ENCODE measurements around the gene SND1.

SND1 gene

DNA sequence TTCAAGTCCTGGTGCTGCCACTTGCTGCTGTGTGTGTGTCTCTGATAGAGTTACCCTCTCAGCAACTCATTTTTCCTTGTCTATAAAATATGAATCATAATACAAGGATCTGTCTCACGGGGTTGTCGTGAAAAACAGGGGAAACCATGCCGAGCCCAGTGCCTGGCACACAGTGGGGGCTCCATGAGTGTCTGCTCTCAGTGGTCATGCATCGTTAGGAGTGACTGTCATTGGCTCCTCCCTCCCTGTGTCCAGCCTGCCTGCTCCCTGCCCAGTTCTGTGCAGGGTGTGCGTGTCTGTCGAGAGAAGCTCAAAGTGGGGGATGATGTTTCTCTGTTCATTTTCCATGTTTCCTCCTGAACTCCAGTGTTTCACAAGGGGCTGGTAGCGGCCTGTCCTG, 462.8 kb downstream of the SND1 start:
- no peak for DNase-seq (ENCODE audit: low spot score)

DNA sequence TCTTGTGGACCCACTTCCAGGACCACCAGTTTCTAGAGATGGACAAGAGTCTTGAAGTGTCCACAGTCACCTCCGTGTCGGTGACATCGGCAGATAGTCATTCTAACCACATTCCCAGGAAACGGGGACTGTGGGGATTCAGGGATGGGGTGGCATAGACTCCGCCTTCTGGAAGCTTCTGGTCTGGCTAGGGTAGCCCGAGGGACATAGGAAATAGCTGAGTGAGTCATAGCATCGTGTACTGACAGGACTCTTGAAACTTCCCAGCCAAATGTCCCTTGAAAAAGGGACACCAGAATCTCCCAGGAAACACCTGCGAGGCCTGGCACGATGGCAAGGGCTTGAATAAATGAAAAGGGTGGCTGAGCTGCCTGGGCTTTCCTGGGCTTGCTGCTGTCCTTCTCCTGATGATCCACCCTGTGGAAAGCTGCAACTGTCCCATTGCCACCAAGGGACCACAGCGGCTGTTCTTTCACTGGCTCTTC, 463.4 kb downstream of the SND1 start:
- no peak for DNase-seq (ENCODE audit: low spot score)

DNA sequence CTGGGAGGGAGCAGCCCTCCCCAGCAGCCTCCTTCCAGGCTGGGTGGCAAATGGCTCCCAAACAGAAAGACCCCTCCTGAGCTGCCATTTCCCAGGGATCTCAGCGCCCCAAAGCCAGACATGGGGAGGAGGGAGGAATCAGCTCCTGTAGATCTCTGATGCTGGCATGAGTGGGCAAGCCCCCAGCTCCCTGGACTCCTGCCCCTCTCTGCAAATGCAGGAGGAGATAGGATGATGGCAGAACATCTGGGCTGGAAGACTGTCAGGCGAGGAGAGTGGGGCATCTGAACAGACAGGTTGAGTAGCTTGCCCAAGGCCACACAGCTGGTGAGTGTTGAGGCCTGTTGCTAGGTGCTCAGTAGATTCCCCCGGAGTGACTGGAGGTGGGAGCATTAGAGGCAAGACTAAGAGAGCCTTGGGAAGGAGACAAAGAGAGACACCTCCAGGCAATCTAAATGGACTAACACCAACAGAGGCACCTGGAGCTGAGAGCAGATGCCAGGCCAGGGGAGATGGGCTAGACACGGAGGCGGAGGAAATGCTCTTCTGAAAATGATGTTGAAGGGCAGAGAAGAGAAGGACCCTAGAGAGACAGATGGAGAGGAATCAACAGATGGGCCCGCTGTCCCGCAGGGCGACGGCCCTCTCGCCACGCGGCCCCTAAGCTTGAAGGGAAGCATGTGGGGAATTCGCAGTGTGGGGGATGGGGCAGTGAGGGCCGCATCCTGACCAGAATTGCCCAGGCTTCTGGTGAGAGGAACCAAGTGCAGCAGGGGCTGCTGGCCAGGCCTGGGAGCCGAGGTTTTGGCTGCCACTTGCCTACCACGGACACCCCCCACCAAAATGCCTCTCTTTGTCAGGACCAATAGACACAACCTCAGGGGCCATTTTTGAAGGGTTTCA, 464.1 kb downstream of the SND1 start:
- DNase-seq (ENCODE audit: low spot score), result no peak

DNA sequence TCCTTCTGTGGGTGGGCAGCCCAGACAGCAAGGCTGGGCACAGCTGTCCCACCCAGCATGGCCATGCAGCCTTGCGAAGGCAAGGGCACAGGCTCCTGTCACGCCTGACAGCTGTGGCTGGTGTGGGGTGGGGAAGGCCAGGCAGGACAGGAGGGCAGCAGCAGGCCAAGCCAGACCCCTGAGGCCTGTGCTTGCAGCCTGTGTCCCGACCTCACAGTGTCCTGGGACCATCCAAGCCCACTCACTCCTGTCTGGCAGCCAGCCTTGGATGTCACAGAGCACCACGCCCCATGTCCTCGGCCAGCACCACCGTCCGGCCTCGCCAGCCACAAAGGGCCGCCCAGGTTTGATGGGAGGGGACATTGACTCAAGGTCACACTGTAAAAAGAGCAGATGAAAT, 464.7 kb downstream of the SND1 start:
- no peak for DNase-seq (ENCODE audit: low spot score)

DNA sequence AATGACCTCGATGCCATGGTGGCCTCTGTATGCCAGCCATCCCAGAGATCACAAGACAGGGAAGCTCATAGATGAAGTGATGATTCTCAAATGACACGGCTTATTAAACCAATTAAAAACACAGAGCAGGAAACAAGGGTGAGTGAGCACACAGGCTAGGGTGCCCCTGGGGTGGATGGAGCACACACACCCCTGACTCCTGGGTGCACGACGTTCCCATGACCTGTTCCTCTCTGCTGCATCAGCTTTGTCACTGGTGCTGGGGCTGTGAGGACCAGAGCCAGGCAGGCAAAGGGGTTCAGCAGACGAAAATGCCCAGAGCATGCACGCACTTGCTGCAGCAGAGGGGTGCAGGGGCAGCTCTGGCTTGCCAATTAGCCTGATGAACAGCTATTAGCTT, 465.7 kb downstream of the SND1 start:
- DNase-seq (ENCODE audit: low spot score), result no peak

DNA sequence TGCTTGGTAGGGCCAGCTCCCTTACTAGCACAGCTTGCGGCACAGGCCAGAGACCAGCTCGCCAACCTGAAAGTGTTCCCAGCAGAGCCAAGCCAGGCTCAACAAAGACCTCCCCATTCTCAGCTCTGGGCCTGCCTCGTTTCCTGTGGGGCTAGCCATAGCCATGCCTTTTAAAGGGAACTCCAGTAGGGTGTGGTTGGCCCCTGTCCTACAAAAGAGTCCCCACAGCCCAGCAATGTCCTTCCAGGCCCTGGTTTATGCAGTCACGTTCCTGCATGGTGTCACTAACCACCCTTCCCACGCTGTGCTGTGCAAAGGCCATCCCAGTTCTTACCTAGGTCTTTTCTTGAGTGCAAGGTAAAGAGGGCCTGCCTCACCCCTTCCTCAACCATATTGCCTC, 467.0 kb downstream of the SND1 start:
- DNase-seq (ENCODE audit: low spot score), result no peak

DNA sequence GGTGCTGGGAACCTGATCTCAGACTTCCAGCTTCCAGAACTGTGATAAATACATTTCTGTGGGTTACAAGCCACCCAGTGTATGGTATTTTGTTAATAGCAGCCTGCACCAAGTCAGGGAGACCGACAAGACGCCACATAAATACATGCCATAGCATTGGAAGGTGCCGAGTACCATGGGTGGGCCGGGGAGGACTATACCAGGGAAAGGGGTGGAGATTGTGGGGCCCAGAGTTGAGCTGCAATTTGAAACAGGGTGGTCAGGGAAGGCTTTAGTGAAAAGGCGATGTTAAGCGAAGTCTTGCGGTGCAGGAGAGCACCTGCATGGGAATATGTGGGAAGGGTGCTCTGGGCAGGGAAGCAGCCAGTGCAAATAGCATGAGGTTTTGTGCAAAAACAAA, 468.1 kb downstream of the SND1 start:
- no peak for DNase-seq (ENCODE audit: low spot score)

DNA sequence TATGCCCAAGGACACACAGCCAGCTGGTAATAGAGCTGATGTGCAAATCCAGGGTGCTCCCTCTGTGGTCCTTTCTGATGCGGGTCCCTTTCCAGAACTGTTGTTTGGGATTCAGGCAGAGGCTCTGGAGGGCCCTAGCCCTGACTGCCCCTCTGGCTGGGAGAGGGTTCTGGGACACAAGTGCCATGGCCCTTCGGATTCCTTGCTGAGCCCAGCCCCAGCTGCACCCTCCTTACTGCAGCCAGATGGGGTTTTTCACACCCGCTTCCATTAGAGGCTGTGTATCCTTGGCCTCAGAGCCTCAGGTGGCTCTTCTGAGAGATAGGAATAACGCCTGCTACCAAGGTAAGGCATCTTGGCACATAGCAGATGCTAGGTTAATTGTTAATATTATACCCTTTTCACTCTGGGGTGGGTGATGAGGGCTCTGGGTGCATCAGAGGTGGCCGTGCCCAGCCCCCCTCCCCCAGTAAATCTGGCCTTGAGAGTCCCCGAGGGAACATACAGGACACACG, 469.0 kb downstream of the SND1 start:
- DNase-seq (ENCODE audit: low spot score), result no peak

DNA sequence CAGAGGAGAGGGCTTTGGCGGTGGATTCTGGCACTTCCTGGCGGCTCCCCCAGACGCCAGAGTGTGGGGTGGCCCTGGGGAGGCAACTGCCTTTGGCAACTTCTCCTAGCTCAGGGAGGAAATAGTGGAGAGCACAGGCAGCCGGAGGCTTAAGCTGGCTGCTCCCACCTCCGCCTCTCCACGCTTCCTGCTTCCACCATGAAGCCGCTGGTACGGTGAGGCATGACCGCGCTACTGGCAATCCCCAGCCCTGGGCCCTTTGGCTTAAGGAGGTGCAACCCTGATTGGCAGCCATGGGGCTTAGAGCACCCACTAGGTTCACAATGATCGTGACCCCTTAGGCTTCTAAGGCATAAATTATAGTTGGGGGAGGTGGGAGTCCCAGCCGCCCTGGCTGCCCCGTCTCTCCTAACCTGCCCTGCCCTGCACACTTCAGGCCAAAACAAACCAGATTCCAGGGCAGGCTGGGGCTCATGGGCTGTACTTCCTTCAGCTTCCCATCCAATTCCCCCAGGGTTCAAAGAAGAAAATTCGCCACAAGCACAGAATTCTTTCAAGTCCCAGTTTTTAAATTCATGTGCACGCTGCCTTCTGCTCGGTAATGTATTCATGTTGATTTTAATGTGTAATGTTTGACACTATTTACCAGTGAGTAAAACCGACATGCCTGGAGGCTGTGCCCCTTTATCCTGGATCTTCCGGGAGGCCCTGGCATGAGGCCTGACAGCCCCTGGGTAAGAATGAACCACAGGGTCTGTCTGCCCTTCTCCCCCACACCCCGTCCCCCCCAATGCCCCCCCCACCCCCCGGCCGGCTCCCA, 469.9 kb downstream of the SND1 start:
- DNase-seq (ENCODE audit: low spot score), result peak; percentile 20

DNA sequence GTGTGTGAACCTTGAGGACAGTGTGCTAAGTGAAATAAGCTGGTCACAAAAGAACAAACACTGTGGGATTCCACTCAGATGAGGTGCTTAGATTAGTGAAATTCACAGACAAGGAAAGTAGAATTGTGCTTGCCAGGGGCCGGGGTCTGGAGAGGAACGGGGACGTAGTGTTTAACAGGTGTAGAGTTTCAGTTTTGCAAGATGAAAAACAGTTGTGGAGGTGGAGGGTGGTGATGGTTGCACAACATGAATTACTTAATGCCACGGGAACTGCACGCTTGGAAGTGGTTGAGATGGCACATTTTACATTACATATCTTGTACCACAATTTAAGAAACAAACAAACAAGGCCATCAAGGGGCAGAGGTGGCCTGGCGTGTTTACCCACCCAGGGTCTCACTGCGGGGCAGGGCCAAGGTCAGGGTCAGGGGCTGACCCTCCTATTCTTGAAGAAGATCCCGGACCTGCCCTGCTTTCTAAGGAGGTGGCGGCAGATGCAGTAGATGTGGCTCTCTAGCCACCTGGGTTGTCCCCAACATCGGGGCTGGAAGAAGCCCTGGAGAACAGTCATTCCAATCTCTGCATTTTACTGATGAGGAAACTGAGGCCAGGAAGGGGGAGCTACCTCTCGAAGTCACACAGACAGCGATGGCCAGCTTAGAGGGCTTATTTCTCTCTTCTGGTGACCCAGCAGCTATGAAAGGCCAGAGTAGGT, 470.7 kb downstream of the SND1 start:
- DNase-seq (ENCODE audit: low spot score), result no peak

DNA sequence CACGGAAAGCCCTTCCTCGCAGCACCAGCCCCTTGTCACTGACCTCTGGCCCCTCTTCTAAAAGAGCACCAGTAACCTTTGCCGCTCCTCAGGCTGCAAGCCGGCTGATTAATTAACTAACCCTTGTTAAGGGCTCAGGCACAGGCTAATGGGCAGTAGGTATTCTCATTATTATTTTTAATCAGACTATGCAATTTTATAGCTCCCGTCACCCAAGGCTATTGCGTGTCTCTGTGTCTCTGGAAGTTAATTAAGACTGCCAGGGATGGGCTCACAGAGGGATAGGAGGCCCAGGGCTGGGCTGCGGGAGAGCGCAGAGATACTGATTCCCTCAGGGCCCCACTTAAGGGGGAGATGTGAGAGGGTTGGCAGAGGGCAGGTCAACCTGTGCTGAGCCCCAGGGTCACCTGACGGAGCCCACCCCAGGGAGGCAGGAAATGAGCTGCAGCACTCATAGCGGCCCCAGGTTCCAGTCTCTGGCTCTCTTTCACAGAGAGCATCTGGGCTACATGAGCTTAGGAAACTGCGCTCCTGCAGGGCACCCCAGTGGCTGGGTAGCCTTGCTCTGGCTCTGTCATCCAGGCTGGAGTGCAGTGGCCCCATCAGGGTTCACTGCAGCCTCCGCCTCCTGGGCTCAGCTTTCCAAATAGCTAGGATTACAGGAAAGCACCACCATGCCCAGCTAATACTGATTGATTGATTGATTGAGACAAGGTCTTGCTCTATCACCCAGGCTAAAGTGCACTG, 471.5 kb downstream of the SND1 start:
- DNase-seq (ENCODE audit: low spot score), result no peak

DNA sequence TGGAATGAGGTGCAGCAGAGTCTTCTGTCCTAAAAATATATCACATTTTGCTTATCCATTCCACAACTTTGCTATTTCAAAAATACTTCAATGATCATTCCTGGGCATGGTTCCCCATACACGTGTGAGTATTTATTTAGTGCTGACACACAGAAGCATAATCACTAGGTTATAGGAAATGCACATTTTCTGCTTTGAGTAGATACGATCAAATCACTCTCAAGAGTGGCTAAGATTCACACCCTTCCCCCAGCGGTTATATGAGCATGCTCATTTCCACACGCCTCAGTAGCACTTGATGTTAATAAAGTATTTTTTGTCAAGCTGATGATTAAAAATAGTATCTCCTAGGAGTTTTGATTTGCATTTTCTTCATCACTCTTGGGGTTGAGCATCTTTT, 472.8 kb downstream of the SND1 start:
- no peak for DNase-seq (ENCODE audit: low spot score)

DNA sequence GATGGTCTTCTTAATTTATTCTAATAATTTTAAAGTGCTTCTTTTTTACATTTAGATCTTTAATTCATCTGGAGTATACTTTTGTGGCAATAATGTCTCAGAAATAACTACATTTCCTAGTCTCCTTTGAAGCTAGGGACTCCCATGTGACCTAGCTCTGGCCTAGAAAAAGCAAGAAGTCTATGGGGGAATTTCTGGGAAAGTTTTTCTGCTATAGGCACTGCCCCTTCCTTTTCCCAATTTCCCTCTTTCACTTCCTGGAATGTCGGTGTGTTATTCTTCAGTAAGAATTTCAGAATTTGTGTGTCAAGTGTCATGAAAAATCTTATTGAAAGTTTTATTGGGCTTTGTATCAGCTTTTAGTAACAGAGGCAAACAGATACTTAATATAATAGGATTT, 473.8 kb downstream of the SND1 start:
- DNase-seq (ENCODE audit: low spot score), result no peak

DNA sequence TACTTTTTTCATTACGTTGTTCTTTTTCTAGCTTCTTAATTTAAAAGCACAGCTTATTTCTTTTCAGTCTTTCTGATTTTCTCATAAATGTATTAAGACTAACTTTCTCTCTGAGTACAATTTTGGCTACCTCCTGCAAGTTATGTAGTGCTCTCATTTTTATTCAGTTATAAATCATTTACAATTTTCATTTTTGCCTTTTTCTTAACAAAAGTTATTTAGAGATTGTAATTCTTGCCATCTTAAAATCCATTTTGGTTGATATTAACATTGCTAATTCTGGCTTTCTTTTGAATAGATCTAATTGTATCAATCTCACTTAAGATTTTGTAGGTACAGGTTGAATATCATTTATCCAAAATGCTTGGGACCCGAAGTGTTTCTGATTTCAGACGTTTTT, 476.4 kb downstream of the SND1 start:
- no peak for DNase-seq (ENCODE audit: low spot score)

DNA sequence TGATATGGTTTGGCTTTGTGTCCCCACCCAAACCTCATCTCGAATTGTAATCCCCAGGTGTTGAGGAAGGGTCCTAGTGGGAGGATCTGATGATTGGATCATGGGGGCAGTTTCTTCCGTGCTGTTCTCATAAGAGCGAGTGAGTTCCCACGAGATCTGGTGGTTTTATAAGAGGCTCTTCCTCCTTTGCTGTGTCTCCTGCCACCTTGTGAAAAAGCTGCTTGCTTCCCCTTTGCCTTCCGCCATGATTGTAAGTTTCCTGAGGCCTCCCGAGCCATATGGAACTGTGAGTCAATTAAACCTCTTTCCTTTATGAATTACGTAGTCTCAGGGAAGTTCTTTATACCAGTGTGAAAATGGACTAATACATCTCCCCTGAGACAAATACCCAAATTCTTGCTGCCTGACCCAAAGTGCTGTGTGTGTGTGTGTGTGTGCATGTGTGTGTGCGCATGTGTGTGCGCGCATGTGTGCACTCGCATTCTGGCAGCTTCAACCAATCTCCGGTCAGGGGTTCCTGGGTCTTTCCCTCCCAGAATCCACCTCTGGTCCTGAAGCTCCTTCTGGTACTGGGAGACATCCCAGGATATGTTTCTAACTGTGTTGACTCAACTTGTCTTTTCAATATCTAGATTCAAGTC, 477.4 kb downstream of the SND1 start:
- no peak for DNase-seq (ENCODE audit: low spot score)

DNA sequence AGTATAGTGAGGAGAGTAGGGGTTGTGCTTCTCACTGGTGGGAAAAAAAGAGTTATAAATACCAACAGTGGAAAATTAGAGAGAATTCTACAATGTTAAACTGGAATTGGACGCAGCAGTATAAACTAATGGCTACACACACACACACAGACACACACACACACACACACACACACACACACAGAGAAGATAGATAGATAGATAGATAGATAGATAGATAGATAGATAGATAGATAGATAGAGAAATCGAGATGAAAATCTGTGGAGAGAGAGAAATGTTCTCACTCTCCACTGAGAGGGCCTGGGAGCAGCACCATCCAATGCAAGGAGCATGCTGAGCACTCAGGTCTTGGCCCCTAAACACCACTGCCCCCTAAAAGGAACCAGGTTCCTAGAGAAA, 479.1 kb downstream of the SND1 start:
- DNase-seq (ENCODE audit: low spot score), result no peak

DNA sequence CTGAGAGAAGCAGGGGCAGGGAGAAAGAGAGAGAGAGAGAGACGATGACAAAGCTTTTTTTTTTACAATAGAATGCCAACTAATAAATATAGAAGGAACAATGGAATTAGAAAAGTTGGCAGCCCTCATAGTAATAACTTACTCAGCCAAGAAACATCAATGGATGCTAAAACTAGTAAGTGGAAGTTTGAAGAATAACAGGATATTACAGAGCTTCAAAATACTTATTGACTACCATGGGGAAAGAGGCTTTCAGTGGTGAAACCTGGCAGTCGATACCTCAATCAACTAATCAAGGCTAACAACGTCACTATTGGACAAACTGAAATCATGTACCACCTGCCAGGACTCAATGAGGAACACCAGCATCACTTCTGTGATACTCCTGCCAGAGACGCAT, 479.7 kb downstream of the SND1 start:
- no peak for DNase-seq (ENCODE audit: low spot score)

DNA sequence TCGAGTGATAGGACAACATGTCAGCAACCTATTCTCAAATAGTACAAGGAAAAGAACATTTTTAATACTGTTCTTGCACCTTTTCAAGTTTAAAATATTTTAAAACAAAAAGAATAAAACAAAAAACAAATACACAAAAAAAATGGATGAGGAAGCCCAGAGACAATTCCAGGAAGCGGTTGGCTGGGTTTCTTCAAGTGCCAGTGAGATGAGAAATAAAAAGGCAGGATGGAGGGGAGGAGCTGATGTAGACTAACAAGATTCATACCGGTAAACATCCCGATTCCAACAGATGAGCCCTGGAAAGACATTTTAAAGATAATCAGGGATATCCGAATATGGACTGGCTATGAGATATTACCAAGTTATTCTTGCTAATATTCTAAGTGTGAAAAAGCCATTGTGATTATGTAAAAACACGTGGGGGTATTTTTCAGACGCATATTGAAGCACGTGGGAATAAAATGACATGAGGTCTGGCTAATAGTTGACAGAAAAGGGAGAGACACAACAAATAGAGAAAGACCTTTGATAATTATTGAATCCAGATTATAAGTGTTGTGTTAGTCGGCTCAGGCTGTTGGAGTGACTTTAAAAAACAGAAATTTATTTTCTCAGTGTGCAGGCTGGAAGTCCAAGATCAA, 480.6 kb downstream of the SND1 start:
- DNase-seq (ENCODE audit: low spot score), result no peak

DNA sequence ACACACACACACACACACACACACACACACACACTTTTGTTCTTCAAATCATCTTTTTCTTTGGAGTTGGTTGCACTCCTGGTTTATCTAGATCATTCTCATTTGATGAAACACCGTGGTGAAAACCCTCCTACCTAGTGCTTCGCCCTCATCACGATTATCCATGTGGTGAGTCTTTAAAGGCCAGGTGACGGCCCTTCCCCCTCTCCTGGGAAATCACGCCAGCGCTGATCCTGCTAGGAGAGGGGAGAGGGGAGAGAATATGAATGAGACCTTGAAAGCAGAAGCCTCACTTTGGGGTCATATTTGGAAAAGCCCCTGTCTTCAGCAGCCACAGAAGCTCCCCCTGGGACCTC, 483.1 kb downstream of the SND1 start:
- no peak for DNase-seq (ENCODE audit: low spot score)

DNA sequence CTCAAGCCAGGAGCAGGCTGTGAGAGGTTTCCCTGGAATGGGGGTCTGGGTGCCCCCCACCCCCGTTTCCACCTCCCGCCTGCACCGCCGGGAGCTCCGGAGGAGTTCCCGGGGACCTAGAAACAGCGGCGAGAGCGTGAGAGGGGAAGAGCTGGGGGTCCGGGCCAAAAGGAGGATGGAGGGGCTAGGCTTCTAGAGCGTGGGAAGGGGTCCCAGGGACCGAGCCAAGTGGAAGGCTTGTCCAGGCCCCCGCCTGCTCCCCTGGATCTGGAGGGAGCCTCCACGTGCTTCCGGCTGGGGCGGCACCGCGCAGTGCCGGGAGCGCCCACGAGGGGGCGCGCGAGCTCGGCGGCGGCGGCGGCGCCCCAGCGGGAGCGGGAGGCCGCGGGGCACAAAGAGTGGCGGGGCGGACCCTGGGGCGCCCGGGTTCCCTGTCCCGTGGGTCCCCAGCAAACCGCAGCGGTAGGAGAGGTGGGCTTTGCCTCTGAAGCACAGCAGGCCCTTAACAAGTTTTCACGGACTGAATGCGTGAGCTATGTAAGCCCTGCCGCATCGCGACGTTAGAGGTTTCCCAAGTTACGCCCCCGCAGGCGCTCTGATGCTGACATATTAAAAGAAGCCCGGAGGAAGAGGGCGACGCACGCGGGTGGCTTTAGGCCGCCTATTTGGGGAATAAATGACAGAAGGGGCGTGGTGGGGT, 483.7 kb downstream of the SND1 start:
- DNase-seq (ENCODE audit: low spot score), result peak; percentile 39
